Esophagus squamous epithelium (tissue), 5 donors: ENCODE measurements around the gene TBXT. TPM values are rescaled to one million over a fixed set of nuclear protein-coding genes. Genes with fewer than 3 reads are reported as not detected.

Experiments used
- DNase-seq: peaks from one replicate; lab custom pipeline; 2025; lab: John Stamatoyannopoulos, UW
- H3K27ac ChIP-seq, 4 donors: fragments of 200-600 bp; sonication (generic); one replicate each; pipeline ENCODE4 v1.5.1; 2016 to 2019; ENCODE audit warnings: mild to moderate bottlenecking in 1 of 4
- H3K27me3 ChIP-seq, 4 donors: fragments of 200-600 bp; sonication (generic); 1 replicate in 3 of 4; 2 replicates in 1 of 4; pipeline versions ENCODE4 v1.5.1 to v1.6.0; 2017 to 2021; ENCODE audit warnings: antibody characterized with exemption in 1 of 4
- H3K36me3 ChIP-seq, 3 donors: fragments of 200-600 bp; sonication (generic); one replicate each; pipeline ENCODE4 v1.5.1; 2016 to 2019
- H3K4me1 ChIP-seq, 3 donors: fragments of 200-600 bp; sonication (generic); one replicate each; pipeline ENCODE4 v1.5.1; 2017 to 2019
- H3K4me3 ChIP-seq, 4 donors: fragments of 200-600 bp; sonication (generic); 1 replicate in 3 of 4; 2 replicates in 1 of 4; pipeline ENCODE4 v1.5.1; 2016 to 2019; ENCODE audit warnings: mild to moderate bottlenecking in 2 of 4, moderate library complexity in 1 of 4
- H3K9me3 ChIP-seq, 3 donors: fragments of 200-600 bp; sonication (generic); one replicate each; pipeline ENCODE4 v1.5.1; 2016 to 2019
- CTCF ChIP-seq, 6 experiments: fragments of 450-650 bp in 4 of 6; fragments of 200-600 bp in 2 of 6; sonication (generic) in 2 of 6; IDR thresholded peaks; one replicate each; pipeline ENCODE4 v1.5.1; 2016 to 2019; ENCODE audit warnings: antibody characterized with exemption in 6 of 6, mild to moderate bottlenecking in 4 of 6, moderate library complexity in 4 of 6
- POLR2A ChIP-seq, 4 donors: fragments of 450-650 bp; IDR thresholded peaks; one replicate each; pipeline ENCODE4 v1.6.1; 2017; ENCODE audit warnings: antibody characterized with exemption in 4 of 4, mild to moderate bottlenecking in 4 of 4, moderate library complexity in 3 of 4
- WGBS, 2 donors: methylation state at CpG; one replicate each; pipeline ENCODE4 v1.1.5; 2018; 5-methylcytosine and 5-hydroxymethylcytosine counted together
- intact Hi-C: fragments of 100-400 bp; cut with DNase I; formaldehyde crosslinking; loops from one replicate; pipeline ENCODE4 v1.15.0; 2022
- total RNA-seq, 4 donors: library from RNA; depleted of rRNA; stranded (reverse); fragments of >200 nt; gene quantifications; one replicate each; pipeline ENCODE4 v1.1.0, GENCODE V29; 2016
- donor health status: DM: yes; HTN: yes; CAD: no.

Gene TBXT
- total RNA-seq, 4 donors from 2014 or later: not detected

GRCh38 chr6:166157930-166158617 lies 9.6 kb downstream of the TBXT start:
- H3K4me1 ChIP-seq: no peaks in the 10 kb centered on the region
- H3K4me3 ChIP-seq: no peak overlapping the region
- intact Hi-C loops: no loop called here
- TF ChIP-seq CTCF (IDR thresholded peaks at IDR 0.05): no peak
- H3K27me3 ChIP-seq: peaks cover 0 to 36% (median 0%) of the 10 kb centered on the region in 4 donors
- H3K27ac ChIP-seq: no peak overlapping the region
- no peak for DNase-seq
- H3K9me3 ChIP-seq: no peaks in the 10 kb centered on the region
- WGBS, 2 donors: 71 to 85% methylated on average over 2 to 24 of the region's 28 CpGs
- H3K36me3 ChIP-seq: no peaks in the 10 kb centered on the region

GRCh38 chr6:166156942-166157341 lies 10.7 kb downstream of the TBXT start:
- H3K27ac ChIP-seq: no peak overlapping the region
- no peaks in the 10 kb centered on the region for H3K4me1 ChIP-seq
- WGBS, 2 donors: 35 to 46% methylated on average over 7 of the region's 7 CpGs
- H3K9me3 ChIP-seq: no peaks in the 10 kb centered on the region
- H3K27me3 ChIP-seq: peaks cover 0 to 26% (median 0%) of the 10 kb centered on the region in 4 donors
- no peaks in the 10 kb centered on the region for H3K36me3 ChIP-seq
- TF ChIP-seq POLR2A (IDR thresholded peaks at IDR 0.05) (no peak), CTCF (IDR thresholded peaks at IDR 0.05) (peak in 1 of 6 experiments; percentile 13)
- H3K4me3 ChIP-seq: no peak overlapping the region
- intact Hi-C loops: no loop called here
- DNase-seq: no peak

- Histone ChIP-seq H3K4me1 (no peaks in the 10 kb centered on the region), H3K27ac (no peak overlapping the region), H3K4me3 (no peak overlapping the region), H3K36me3 (no peaks in the 10 kb centered on the region), H3K9me3 (peaks cover 0 to 21% (median 4%) of the 10 kb centered on the region in 3 donors), H3K27me3 (peaks cover 0 to 21% (median 0%) of the 10 kb centered on the region in 4 donors)
- TF ChIP-seq CTCF (IDR thresholded peaks at IDR 0.05): no peak
- no peak for TF ChIP-seq POLR2A (IDR thresholded peaks at IDR 0.05)
- intact Hi-C loops: no loop called here
- 63 to 73% methylated on average over 5 of the region's 5 CpGs for WGBS, 2 donors
- no peak for DNase-seq
Observed at GRCh38 chr6:166153966-166154365, 13.7 kb downstream of the TBXT start.

GRCh38 chr6:166152660-166153059 lies 15.0 kb downstream of the TBXT start:
- Histone ChIP-seq H3K27ac (no peak overlapping the region), H3K9me3 (peaks cover 0 to 23% (median 4%) of the 10 kb centered on the region in 3 donors), H3K4me1 (no peaks in the 10 kb centered on the region), H3K36me3 (no peaks in the 10 kb centered on the region), H3K27me3 (peaks cover 0 to 16% (median 0%) of the 10 kb centered on the region in 4 donors), H3K4me3 (no peak overlapping the region)
- intact Hi-C loops: no loop called here
- WGBS, 2 donors: 61 to 69% methylated on average over 3 of the region's 3 CpGs
- no peak for DNase-seq
- TF ChIP-seq CTCF (IDR thresholded peaks at IDR 0.05) (no peak), POLR2A (IDR thresholded peaks at IDR 0.05) (no peak)

- DNase-seq: no peak
- Histone ChIP-seq H3K9me3 (peaks cover 0 to 23% (median 4%) of the 10 kb centered on the region in 3 donors), H3K36me3 (no peaks in the 10 kb centered on the region), H3K27ac (no peak overlapping the region), H3K27me3 (peaks cover 0 to 16% (median 0%) of the 10 kb centered on the region in 4 donors), H3K4me1 (no peaks in the 10 kb centered on the region), H3K4me3 (no peak overlapping the region)
- intact Hi-C loops: no loop called here
- TF ChIP-seq CTCF (IDR thresholded peaks at IDR 0.05) (no peak), POLR2A (IDR thresholded peaks at IDR 0.05) (no peak)
- 53 to 65% methylated on average over 1 of the region's 1 CpG for WGBS, 2 donors
Observed at GRCh38 chr6:166151798-166152197, 15.9 kb downstream of the TBXT start.
